ENCODE measurements around the gene RNF157. TPM values are rescaled to one million over a fixed set of nuclear protein-coding genes. Genes with fewer than 3 reads are reported as not detected.

Gene RNF157
- total RNA-seq, 1 experiment from 2014 or later: 11.2 TPM

DNA sequence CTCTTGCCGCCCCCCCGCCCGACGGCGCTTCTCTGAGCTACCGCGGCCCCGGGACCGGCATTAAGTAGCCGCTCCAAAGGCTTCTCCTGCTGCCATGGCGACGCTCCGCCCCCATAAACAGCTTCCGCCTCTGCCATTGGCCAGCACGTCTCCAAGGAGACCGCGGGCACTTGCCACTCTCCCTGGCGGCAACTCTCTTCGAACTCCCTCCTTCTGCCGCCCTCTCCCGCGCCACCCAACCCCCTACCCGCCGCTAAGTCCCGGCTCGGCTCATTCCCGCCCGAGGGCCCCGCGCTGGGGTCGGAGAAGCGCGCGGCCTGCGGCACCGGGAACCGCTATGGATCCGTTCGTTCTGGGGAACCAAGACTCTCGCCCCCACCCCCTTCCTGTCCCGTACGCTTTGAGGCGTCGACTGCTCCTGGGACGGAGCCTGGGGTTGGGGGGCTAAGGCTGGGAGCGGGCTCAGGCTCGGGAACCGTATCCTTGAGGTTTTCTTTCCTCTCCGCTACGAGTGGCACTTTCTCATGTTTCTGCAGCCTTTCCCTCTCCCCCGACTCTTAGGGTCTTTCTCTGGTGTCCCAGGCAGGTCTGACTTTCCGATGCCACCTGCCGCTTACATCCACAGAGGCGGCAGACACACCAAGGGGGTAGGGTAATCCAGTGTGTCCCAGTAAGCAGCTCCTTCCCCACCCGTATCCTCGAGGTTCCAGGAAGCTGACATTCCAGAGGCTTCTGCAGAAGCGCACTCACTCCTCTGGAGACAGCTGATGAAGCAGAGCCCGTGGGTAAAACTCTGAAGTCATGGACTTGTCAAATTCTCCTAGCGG, 98.9 kb downstream of the RNF157 start, which contains the start of gene FOXJ1 (continued):
- TF ChIP-seq FOXK1 (CRISPR knock-in tag; IDR thresholded peaks at IDR 0.05) (no peak), ESRRA (CRISPR knock-in tag; IDR thresholded peaks at IDR 0.05; ENCODE audit: borderline replicate concordance) (no peak; the same call in 1 of the 2 replicates), FOXP1 (CRISPR knock-in tag; IDR thresholded peaks at IDR 0.05; ENCODE audit: borderline replicate concordance) (peak; percentile 70; the same call in 1 of the 2 replicates)
- TF ChIP-seq, protein P1, sequence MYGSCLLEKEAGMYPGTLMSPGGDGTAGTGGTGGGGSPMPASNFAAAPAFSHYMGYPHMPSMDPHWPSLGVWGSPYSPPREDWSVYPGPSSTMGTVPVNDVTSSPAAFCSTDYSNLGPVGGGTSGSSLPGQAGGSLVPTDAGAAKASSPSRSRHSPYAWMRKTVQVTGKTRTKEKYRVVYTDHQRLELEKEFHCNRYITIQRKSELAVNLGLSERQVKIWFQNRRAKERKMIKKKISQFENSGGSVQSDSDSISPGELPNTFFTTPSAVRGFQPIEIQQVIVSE (CRISPR knock-in tag; IDR thresholded peaks at IDR 0.05; ENCODE audit: borderline replicate concordance): no peak
- TF ChIP-seq, protein P2, sequence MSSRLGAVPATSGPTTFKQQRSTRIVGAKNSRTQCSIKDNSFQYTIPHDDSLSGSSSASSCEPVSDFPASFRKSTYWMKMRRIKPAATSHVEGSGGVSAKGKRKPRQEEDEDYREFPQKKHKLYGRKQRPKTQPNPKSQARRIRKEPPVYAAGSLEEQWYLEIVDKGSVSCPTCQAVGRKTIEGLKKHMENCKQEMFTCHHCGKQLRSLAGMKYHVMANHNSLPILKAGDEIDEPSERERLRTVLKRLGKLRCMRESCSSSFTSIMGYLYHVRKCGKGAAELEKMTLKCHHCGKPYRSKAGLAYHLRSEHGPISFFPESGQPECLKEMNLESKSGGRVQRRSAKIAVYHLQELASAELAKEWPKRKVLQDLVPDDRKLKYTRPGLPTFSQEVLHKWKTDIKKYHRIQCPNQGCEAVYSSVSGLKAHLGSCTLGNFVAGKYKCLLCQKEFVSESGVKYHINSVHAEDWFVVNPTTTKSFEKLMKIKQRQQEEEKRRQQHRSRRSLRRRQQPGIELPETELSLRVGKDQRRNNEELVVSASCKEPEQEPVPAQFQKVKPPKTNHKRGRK (CRISPR knock-in tag; IDR thresholded peaks at IDR 0.05; ENCODE audit: borderline replicate concordance): no peak
- TF ChIP-seq, protein P3, sequence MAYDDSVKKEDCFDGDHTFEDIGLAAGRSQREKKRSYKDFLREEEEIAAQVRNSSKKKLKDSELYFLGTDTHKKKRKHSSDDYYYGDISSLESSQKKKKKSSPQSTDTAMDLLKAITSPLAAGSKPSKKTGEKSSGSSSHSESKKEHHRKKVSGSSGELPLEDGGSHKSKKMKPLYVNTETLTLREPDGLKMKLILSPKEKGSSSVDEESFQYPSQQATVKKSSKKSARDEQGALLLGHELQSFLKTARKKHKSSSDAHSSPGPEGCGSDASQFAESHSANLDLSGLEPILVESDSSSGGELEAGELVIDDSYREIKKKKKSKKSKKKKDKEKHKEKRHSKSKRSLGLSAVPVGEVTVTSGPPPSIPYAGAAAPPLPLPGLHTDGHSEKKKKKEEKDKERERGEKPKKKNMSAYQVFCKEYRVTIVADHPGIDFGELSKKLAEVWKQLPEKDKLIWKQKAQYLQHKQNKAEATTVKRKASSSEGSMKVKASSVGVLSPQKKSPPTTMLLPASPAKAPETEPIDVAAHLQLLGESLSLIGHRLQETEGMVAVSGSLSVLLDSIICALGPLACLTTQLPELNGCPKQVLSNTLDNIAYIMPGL (CRISPR knock-in tag; IDR thresholded peaks at IDR 0.05): 0 out of 2 replicates have a peak, but pooled peaks have one; percentile 57
- TF ChIP-seq, protein P4, sequence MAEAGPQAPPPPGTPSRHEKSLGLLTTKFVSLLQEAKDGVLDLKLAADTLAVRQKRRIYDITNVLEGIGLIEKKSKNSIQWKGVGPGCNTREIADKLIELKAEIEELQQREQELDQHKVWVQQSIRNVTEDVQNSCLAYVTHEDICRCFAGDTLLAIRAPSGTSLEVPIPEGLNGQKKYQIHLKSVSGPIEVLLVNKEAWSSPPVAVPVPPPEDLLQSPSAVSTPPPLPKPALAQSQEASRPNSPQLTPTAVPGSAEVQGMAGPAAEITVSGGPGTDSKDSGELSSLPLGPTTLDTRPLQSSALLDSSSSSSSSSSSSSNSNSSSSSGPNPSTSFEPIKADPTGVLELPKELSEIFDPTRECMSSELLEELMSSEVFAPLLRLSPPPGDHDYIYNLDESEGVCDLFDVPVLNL (CRISPR knock-in tag; IDR thresholded peaks at IDR 0.05; ENCODE audit: borderline replicate concordance, low read depth): 0 out of 2 replicates have a peak, but pooled peaks have one; percentile 67
- TF ChIP-seq, protein P5, sequence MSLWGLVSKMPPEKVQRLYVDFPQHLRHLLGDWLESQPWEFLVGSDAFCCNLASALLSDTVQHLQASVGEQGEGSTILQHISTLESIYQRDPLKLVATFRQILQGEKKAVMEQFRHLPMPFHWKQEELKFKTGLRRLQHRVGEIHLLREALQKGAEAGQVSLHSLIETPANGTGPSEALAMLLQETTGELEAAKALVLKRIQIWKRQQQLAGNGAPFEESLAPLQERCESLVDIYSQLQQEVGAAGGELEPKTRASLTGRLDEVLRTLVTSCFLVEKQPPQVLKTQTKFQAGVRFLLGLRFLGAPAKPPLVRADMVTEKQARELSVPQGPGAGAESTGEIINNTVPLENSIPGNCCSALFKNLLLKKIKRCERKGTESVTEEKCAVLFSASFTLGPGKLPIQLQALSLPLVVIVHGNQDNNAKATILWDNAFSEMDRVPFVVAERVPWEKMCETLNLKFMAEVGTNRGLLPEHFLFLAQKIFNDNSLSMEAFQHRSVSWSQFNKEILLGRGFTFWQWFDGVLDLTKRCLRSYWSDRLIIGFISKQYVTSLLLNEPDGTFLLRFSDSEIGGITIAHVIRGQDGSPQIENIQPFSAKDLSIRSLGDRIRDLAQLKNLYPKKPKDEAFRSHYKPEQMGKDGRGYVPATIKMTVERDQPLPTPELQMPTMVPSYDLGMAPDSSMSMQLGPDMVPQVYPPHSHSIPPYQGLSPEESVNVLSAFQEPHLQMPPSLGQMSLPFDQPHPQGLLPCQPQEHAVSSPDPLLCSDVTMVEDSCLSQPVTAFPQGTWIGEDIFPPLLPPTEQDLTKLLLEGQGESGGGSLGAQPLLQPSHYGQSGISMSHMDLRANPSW (CRISPR knock-in tag; conservative IDR thresholded peaks at IDR 0.05; ENCODE audit: low read depth): no peak

DNA sequence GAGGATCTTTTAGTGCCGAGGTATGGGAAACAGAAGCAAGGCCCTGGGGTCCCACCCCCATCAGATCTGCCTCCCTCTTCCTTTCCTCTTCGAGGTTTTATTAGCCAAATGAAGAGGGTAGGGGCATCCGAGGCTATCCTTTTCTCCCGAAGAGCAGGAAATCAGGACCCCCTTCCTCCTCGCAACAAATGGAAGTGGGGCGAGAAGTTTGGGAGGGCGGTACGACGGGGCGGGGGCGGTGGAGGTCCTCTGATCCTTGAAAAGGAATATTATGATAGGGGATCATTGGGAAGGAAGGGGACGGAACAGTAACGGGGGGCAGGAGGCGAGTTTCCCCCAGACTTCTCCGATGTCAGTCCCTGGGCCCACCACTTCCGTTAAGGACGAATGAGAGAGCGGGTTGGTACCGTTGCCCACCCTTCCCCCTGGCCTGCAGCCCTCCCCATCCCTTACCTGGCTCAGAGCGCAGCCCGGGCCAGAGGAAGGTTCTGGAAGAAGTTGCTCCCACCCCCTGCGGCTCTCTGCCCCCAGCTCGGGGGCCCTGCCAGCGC, 99.6 kb downstream of the RNF157 start:
- ChIA-PET POLR2A (interaction anchor here (0.7 to 3.3 kb wide), 3 partner anchors 8 to 141 kb away, joined by 3 to 17 read pairs (median 3); no protein-coding TSS in a partner anchor), CTCF (interaction anchor here (0.5 to 7.0 kb wide), 16 partner anchors 7 to 138 kb away, joined by 3 to 41 read pairs (median 4); no protein-coding TSS in a partner anchor)
- TF ChIP-seq SMAD3 (CRISPR knock-in tag; IDR thresholded peaks at IDR 0.05; ENCODE audit: borderline replicate concordance): 0 out of 2 replicates have a peak, but pooled peaks have one; percentile 23
- TF ChIP-seq, protein P6, sequence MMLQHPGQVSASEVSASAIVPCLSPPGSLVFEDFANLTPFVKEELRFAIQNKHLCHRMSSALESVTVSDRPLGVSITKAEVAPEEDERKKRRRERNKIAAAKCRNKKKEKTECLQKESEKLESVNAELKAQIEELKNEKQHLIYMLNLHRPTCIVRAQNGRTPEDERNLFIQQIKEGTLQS (CRISPR knock-in tag; conservative IDR thresholded peaks at IDR 0.05): no peak
- Mint-ChIP-seq H3K36me3 (no peaks in the 10 kb centered on the region), H3K4me1 (peaks cover 80% of the 10 kb centered on the region), H3K27me3 (ENCODE audit: low read depth) (peaks cover 71% of the 10 kb centered on the region), H3K4me3 (peak overlapping the region; percentile 82), H3K27ac (no peak overlapping the region), H3K9me3 (no peaks in the 10 kb centered on the region)
- DNase-seq (ENCODE audit: low spot score) (no peak), ATAC-seq (peak; percentile 6)
